HCT116 (cell line): ENCODE data around the gene SPRYD7. TPM values are rescaled to one million over a fixed set of nuclear protein-coding genes. Genes with fewer than 3 reads are reported as not detected.

Experiments used
- ATAC-seq: fragments of 200-7000 bp; cut with Tn5 transposase; 2 replicates; pipeline ENCODE4 v1.9.1; 2020; ENCODE audit warnings: mild to moderate bottlenecking, moderate library complexity
- Bru-seq: library from RNA; stranded (reverse); fragments of 400-500 nt; gene quantifications from one replicate; lab custom pipeline; 2021; lab: Mats Ljungman, UMichigan
- BruChase-seq, 2 experiments: library from RNA; stranded (reverse); fragments of 400-500 nt; gene quantifications; one replicate each; lab custom pipeline; 2021; lab: Mats Ljungman, UMichigan
- BruUV-seq: library from RNA; stranded (reverse); fragments of 400-500 nt; replicated peaks from 2 replicates; lab custom pipeline; 2021; lab: Mats Ljungman, UMichigan
- CTCF ChIA-PET: fragments of 300-600 bp; sonication (Branson Sonifier 250); formaldehyde crosslinking; loops from one replicate; lab custom pipeline; 2021; ENCODE audit warnings: antibody characterized with exemption; lab: Charles Lee
- POLR2A ChIA-PET: fragments of 300-600, 350-600 bp; sonication (Branson Sonifier 250); formaldehyde crosslinking; loops from one replicate; lab custom pipeline; 2021; ENCODE audit warnings: antibody characterized with exemption; lab: Charles Lee
- RAD21 ChIA-PET, 2 experiments: fragments of 300-600 bp; sonication (Branson Sonifier 250); formaldehyde crosslinking; loops; one replicate each; lab custom pipeline; 2023; ENCODE audit warnings: low total read pairs in 2 of 2; ENCODE audit not compliant: uncharacterized antibody in 2 of 2, unreplicated experiment in 2 of 2, low non-redundant PET in 1 of 2; lab: Charles Lee
- DNase-seq: peaks from one replicate; pipeline ENCODE4 v3.0.0-alpha.2; 2010; ENCODE audit warnings: low read depth, low spot score
- H2AFZ ChIP-seq: fragments of 200-600 bp; shearing (Covaris generic), sonication (generic); 2 replicates; pipeline ENCODE4 v1.6.1; 2017; ENCODE audit warnings: low read depth, mixed run types, mixed read lengths, antibody characterized with exemption, low read length; ENCODE audit not compliant: poor library complexity, severe bottlenecking
- H3K27ac ChIP-seq: 2 replicates; pipeline ENCODE4 v1.5.1; 2012; ENCODE audit warnings: low read depth, low read length
- H3K27me3 ChIP-seq: fragments of 200-600 bp; sonication (generic); 2 replicates; pipeline ENCODE4 v1.6.1; 2016; ENCODE audit warnings: mixed run types, low read length, mixed read lengths; ENCODE audit not compliant: insufficient read depth
- H3K36me3 ChIP-seq, 2 experiments: fragments of 200-500 bp in 1 of 2; fragments of 200-600 bp in 1 of 2; sonication (Bioruptor generic) in 1 of 2; sonication (generic) in 1 of 2; 2 replicates each; pipeline versions ENCODE4 v1.5.1 to v1.6.1; 2014 to 2016; ENCODE audit warnings: low read length in 2 of 2, inconsistent platforms in 1 of 2, mixed read lengths in 1 of 2, mixed run types in 1 of 2; ENCODE audit not compliant: insufficient read depth in 2 of 2, control insufficient read depth in 1 of 2
- H3K4me1 ChIP-seq, 2 experiments: fragments of 200-600 bp in 1 of 2; sonication (generic) in 1 of 2; 2 replicates each; pipeline versions ENCODE4 v1.5.1 to v1.6.1; 2012 to 2017; ENCODE audit warnings: low read length in 2 of 2, inconsistent platforms in 1 of 2, mild to moderate bottlenecking in 1 of 2, mixed read lengths in 1 of 2, mixed run types in 1 of 2, moderate library complexity in 1 of 2; ENCODE audit not compliant: insufficient read depth in 2 of 2, control insufficient read depth in 1 of 2
- H3K4me2 ChIP-seq: fragments of 200-600 bp; sonication (generic); 2 replicates; pipeline ENCODE4 v1.6.1; 2017; ENCODE audit warnings: mixed run types, low read length, mixed read lengths
- H3K4me3 ChIP-seq, 2 experiments: fragments of 200-600 bp in 1 of 2; sonication (generic) in 1 of 2; replicated peaks in 1 of 2; 2 replicates each; pipeline ENCODE4 v1.5.1; 2011 to 2016; ENCODE audit warnings: low read length in 2 of 2, control low read depth in 1 of 2, low read depth in 1 of 2, mild to moderate bottlenecking in 1 of 2, mixed read lengths in 1 of 2, mixed run types in 1 of 2
- H3K79me2 ChIP-seq: fragments of 200-600 bp; sonication (generic); 2 replicates; pipeline ENCODE4 v1.6.1; 2017; ENCODE audit warnings: mild to moderate bottlenecking, mixed run types, low read length, moderate library complexity, mixed read lengths; ENCODE audit not compliant: insufficient read depth
- H3K9ac ChIP-seq: fragments of 200-600 bp; sonication (generic); 2 replicates; pipeline ENCODE4 v1.6.1; 2016; ENCODE audit warnings: low read length, mixed read lengths
- H3K9me2 ChIP-seq: fragments of 200-600 bp; sonication (generic), shearing (Covaris generic); 2 replicates; pipeline ENCODE4 v1.6.1; 2017; ENCODE audit warnings: mixed run types, mild to moderate bottlenecking, moderate library complexity; ENCODE audit not compliant: insufficient read depth
- H3K9me3 ChIP-seq, 2 experiments: fragments of 200-500 bp in 1 of 2; fragments of 200-600 bp in 1 of 2; sonication (Bioruptor generic) in 1 of 2; sonication (generic) in 1 of 2; 2 replicates each; pipeline ENCODE4 v1.6.1; 2014 to 2017; ENCODE audit warnings: low read length in 2 of 2, mixed read lengths in 2 of 2, inconsistent platforms in 1 of 2, low read depth in 1 of 2, mild to moderate bottlenecking in 1 of 2, mixed run types in 1 of 2, moderate library complexity in 1 of 2; ENCODE audit not compliant: control insufficient read depth in 1 of 2, insufficient read depth in 1 of 2
- H4K20me1 ChIP-seq: fragments of 200-600 bp; sonication (generic), shearing (Covaris generic); 2 replicates; pipeline ENCODE4 v1.6.1; 2017; ENCODE audit warnings: mixed run types, mild to moderate bottlenecking, moderate library complexity; ENCODE audit not compliant: insufficient read depth
- ATF3 ChIP-seq: IDR thresholded peaks from 2 replicates; pipeline ENCODE4 v1.6.1; 2012
- CBX3 ChIP-seq: IDR thresholded peaks from 2 replicates; pipeline ENCODE4 v1.6.1; 2012; ENCODE audit warnings: low read depth
- CTCF ChIP-seq, 3 experiments: fragments of 200-600 bp in 1 of 3; sonication (generic) in 1 of 3; IDR thresholded peaks in 2 of 3; conservative IDR thresholded peaks in 1 of 3; 2 replicates each; pipeline ENCODE4 v1.5.1; 2012 to 2017; ENCODE audit warnings: low read depth in 2 of 3, low read length in 2 of 3, antibody characterized with exemption in 1 of 3, borderline replicate concordance in 1 of 3, control low read depth in 1 of 3, mild to moderate bottlenecking in 1 of 3, mixed read lengths in 1 of 3, mixed run types in 1 of 3, moderate library complexity in 1 of 3; ENCODE audit not compliant: insufficient read depth in 1 of 3
- EGR1 ChIP-seq: IDR thresholded peaks from 2 replicates; pipeline ENCODE4 v1.6.1; 2012; ENCODE audit warnings: low read depth
- ELF1 ChIP-seq: IDR thresholded peaks from 2 replicates; pipeline ENCODE4 v1.6.1; 2012; ENCODE audit warnings: low read depth, borderline replicate concordance
- MAX ChIP-seq: IDR thresholded peaks from 2 replicates; pipeline ENCODE4 v1.6.1; 2012
- POLR2AphosphoS5 ChIP-seq: IDR thresholded peaks from 2 replicates; pipeline ENCODE4 v1.6.1; 2011; ENCODE audit warnings: mild to moderate bottlenecking, low read depth, low read length, moderate library complexity
- RAD21 ChIP-seq: IDR thresholded peaks from 2 replicates; pipeline ENCODE4 v1.6.1; 2012; ENCODE audit warnings: low read depth, mild to moderate bottlenecking
- SP1 ChIP-seq: IDR thresholded peaks from 2 replicates; pipeline ENCODE4 v1.6.1; 2012; ENCODE audit warnings: low read depth
- YY1 ChIP-seq: IDR thresholded peaks from 2 replicates; pipeline ENCODE4 v1.6.1; 2011; ENCODE audit warnings: low read length, low read depth, moderate library complexity, mild to moderate bottlenecking; ENCODE audit not compliant: insufficient replicate concordance; ENCODE audit errors: extremely low read depth
- ZFX ChIP-seq: fragments of 450-650 bp; IDR thresholded peaks from 2 replicates; pipeline ENCODE4 v1.6.1; 2017
- ZNF274 ChIP-seq: fragments of 200-500 bp; sonication (Bioruptor generic); IDR thresholded peaks from 2 replicates; pipeline ENCODE4 v1.6.1; 2014; ENCODE audit warnings: mild to moderate bottlenecking, low read depth, low read length, inconsistent platforms
- intact Hi-C: fragments of 100-400 bp; cut with micrococcal nuclease; formaldehyde crosslinking; loops from 2 replicates; pipeline ENCODE4 v1.10.0; 2022
- long read RNA-seq: library from polyadenylated mRNA; unstranded; transcript quantifications from one replicate; pipeline ENCODE4 v2.0.0, GENCODE V29; 2021; ENCODE audit not compliant: unreplicated experiment
- polyA plus RNA-seq: library from polyadenylated mRNA; unstranded; fragments of >200 nt; gene quantifications from 2 replicates; pipeline ENCODE4 v1.2.1, GENCODE V29; 2012; ENCODE audit warnings: missing spikeins
- total RNA-seq: library from RNA; stranded (reverse); gene quantifications from one replicate; pipeline ENCODE4 v1.2.1, GENCODE V29; 2021; ENCODE audit not compliant: unreplicated experiment

The SPRYD7 gene
- total RNA-seq (11.3 TPM), Bru-seq, nascent RNA (percentile 64 among the genes with signal in this experiment), BruChase-seq, experiment 1, labeled RNA remaining after a 6-hour chase (percentile 78 among the genes with signal in this experiment), BruChase-seq, experiment 2, labeled RNA remaining after a 2-hour chase (percentile 59 among the genes with signal in this experiment)
- polyA plus RNA-seq, result 8.1 and 9.7 TPM in 2 replicates
- long read RNA-seq, transcript SPRYD7-202 (4 exons, 3,086 nt), result minor isoform, 6 of 50 reads
- long read RNA-seq, transcript SPRYD7-201 (5 exons, 3,053 nt), result major isoform, 35 of 50 reads
- long read RNA-seq, partial matches to known transcripts, result 2 of 50 reads
- long read RNA-seq, other reads (novel, unspliced or antisense), result 7 of 50 reads

GRCh38 chr13:49936075-49936967 lies at the start of gene SPRYD7:
SPRYD7 (minus strand) TSS chr13:49936340; CDS start chr13:49936235, 105 bp downstream.
- peak; percentile 96 for ATAC-seq
- H3K4me2 ChIP-seq, result peak within 1 kb of the TSS; percentile 97
- ChIA-PET CTCF (interaction anchor here (0.7 to 1.5 kb wide), 13 partner anchors 8 to 976 kb away, joined by 3 to 15 read pairs (median 4); partner anchors contain the start of gene TRIM13), POLR2A (interaction anchor here (0.6 kb wide), 1 partner anchor 27 kb away, joined by 4 read pairs; no protein-coding TSS in a partner anchor), RAD21 (interaction anchor here (0.5 to 0.9 kb wide), 3 partner anchors 266 to 1424 kb away, joined by 3 to 5 read pairs (median 4); no protein-coding TSS in a partner anchor)
- H3K4me3 ChIP-seq, result peak within 1 kb of the TSS; percentile 72 to 79
- H2AFZ ChIP-seq, result peak within 1 kb of the TSS; percentile 77
- peaks cover 18% of the 10 kb centered on the region for H3K79me2 ChIP-seq
- TSS peak; percentile 36 for BruUV-seq
- no peaks in the 10 kb centered on the region for H4K20me1 ChIP-seq
- H3K4me1 ChIP-seq, result peaks cover 0 to 16% of the 10 kb centered on the region in 2 experiments; a peak in 2 of 4 replicates
- no peaks in the 10 kb centered on the region for H3K36me3 ChIP-seq
- H3K27ac ChIP-seq, result peak within 1 kb of the TSS; percentile 80
- no peaks in the 10 kb centered on the region for H3K27me3 ChIP-seq
- TF ChIP-seq SP1, result 0 out of 2 replicates have a peak, but pooled peaks have one; percentile 34
- TF ChIP-seq ELF1, result no peak
- TF ChIP-seq CBX3, result peak; percentile 90; the same call in 1 of the 2 replicates
- no peak for TF ChIP-seq ZNF274
- peak; percentile 55 for TF ChIP-seq YY1
- no peak for TF ChIP-seq ATF3
- peak; percentile 60 for TF ChIP-seq MAX
- TF ChIP-seq RAD21, result peak; percentile 42
- TF ChIP-seq ZFX, result peak; percentile 58
- peak; percentile 71 for TF ChIP-seq POLR2AphosphoS5
- peak; percentile 66 for TF ChIP-seq EGR1
- peak; percentile 80 to 92 (median 85) for TF ChIP-seq CTCF (IDR thresholded peaks at IDR 0.05 in 2 of 3, conservative IDR thresholded peaks at IDR 0.05 in 1 of 3; ENCODE audit: borderline replicate concordance in 1 of 3, insufficient read depth in 1 of 3, low read depth in 2 of 3, low read length in 2 of 3)
- peak; percentile 97 for DNase-seq
- intact Hi-C loops, result loop anchor here (10.0 kb wide), 1 partner anchor 242 kb away; the partner anchor contains the start of gene EBPL
- H3K9me3 ChIP-seq, result no peaks in the 10 kb centered on the region
- no peaks in the 10 kb centered on the region for H3K9me2 ChIP-seq
- peak within 1 kb of the TSS; percentile 69 for H3K9ac ChIP-seq
